Measurements from ENCODE around the gene TOR2A. TPM values are rescaled to one million over a fixed set of nuclear protein-coding genes. Genes with fewer than 3 reads are reported as not detected.
A peak's percentile ranks its signal among the peaks of the same experiment; 100 is the strongest.

Gene TOR2A
- total and polyA plus RNA-seq, 11 donors, result 1.7 to 9.2 (median 3.4) TPM

DNA sequence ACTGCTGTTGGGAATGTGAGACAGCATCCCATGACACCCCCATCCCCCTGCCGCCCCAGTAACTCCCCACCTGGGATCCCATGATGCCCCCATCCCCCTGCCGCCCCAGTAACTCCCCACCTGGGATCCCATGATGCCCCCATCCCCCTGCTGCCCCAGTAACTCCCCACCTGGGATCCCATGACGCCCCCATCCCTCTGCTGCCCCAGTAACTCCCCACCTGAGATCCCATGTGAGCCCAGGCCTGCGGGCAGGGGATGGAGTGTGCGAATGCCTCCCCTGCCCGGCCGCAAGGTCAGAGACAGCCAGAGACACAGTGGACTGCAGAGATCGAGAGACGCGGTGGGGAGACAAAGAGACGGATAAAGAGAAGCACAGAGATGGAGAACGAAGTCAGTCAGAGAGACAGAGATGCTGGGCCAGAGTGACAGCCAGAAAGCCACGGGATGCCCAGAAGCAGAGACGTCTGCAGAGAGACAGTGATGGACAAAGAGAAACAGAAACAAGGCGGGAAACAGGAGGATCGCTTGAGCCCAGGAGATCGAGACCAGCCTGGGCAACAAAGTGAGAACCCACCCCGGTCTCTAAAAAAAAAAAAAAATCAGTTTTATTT is 42.4 kb upstream of the TOR2A start:
- DNase-seq (no peak), ATAC-seq (no peak)
- peaks cover 0 to 75% (median 20%) of the 10 kb centered on the region in 12 donors for H3K4me1 ChIP-seq
- no peak for TF ChIP-seq POLR2A (IDR thresholded peaks at IDR 0.05)
- TF ChIP-seq, protein P1, sequence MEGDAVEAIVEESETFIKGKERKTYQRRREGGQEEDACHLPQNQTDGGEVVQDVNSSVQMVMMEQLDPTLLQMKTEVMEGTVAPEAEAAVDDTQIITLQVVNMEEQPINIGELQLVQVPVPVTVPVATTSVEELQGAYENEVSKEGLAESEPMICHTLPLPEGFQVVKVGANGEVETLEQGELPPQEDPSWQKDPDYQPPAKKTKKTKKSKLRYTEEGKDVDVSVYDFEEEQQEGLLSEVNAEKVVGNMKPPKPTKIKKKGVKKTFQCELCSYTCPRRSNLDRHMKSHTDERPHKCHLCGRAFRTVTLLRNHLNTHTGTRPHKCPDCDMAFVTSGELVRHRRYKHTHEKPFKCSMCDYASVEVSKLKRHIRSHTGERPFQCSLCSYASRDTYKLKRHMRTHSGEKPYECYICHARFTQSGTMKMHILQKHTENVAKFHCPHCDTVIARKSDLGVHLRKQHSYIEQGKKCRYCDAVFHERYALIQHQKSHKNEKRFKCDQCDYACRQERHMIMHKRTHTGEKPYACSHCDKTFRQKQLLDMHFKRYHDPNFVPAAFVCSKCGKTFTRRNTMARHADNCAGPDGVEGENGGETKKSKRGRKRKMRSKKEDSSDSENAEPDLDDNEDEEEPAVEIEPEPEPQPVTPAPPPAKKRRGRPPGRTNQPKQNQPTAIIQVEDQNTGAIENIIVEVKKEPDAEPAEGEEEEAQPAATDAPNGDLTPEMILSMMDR (IDR thresholded peaks at IDR 0.05), result no peak
- 66 to 79% (median 74%) methylated on average over 17 to 18 of the region's 18 CpGs for WGBS, 4 donors
- H3K4me3 ChIP-seq, result peak overlapping the region in 11 of 12 donors; percentile 6 to 63 (median 45)
- H3K36me3 ChIP-seq, result peaks cover 0 to 14% (median 0%) of the 10 kb centered on the region in 9 donors
- intact Hi-C loops (cut with DNase I), result no loop called here
- no peaks in the 10 kb centered on the region for H3K27me3 ChIP-seq
- H3K9me3 ChIP-seq, result no peaks in the 10 kb centered on the region
- H3K27ac ChIP-seq, result peak overlapping the region in 9 of 12 donors; percentile 43 to 94 (median 73)

DNA sequence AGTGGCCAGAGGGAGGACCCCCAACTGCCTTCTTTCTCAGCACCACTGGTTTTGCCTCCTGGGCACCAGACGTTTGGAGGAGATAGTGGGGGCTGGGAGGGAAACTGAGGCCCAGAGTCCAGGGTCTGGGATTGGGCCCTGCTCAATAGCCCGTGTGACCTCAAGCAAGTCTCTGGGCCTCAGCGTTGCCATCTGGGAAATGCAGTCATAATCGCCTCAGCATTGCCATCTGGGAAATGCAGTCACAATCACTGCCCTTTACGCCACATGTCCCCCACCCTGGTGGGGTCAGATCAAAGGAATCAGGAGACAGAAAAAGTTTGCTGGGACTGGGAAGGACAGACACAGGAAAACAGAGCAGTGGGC is 41.8 kb upstream of the TOR2A start:
- WGBS, 4 donors, result 59 to 70% (median 66%) methylated on average over 3 to 5 of the region's 5 CpGs
- intact Hi-C loops (cut with DNase I), result no loop called here
- no peaks in the 10 kb centered on the region for H3K9me3 ChIP-seq
- TF ChIP-seq, protein P1 (IDR thresholded peaks at IDR 0.05), result no peak
- no peak for TF ChIP-seq POLR2A (IDR thresholded peaks at IDR 0.05)
- DNase-seq, result no peak
- H3K27ac ChIP-seq, result peak overlapping the region in 9 of 12 donors; percentile 11 to 94 (median 43)
- H3K4me1 ChIP-seq, result peaks cover 0 to 72% (median 20%) of the 10 kb centered on the region in 12 donors
- peak overlapping the region in 10 of 12 donors; percentile 6 to 63 (median 47) for H3K4me3 ChIP-seq
- no peaks in the 10 kb centered on the region for H3K27me3 ChIP-seq
- H3K36me3 ChIP-seq, result peaks cover 0 to 14% (median 0%) of the 10 kb centered on the region in 9 donors
- ATAC-seq, result no peak

DNA sequence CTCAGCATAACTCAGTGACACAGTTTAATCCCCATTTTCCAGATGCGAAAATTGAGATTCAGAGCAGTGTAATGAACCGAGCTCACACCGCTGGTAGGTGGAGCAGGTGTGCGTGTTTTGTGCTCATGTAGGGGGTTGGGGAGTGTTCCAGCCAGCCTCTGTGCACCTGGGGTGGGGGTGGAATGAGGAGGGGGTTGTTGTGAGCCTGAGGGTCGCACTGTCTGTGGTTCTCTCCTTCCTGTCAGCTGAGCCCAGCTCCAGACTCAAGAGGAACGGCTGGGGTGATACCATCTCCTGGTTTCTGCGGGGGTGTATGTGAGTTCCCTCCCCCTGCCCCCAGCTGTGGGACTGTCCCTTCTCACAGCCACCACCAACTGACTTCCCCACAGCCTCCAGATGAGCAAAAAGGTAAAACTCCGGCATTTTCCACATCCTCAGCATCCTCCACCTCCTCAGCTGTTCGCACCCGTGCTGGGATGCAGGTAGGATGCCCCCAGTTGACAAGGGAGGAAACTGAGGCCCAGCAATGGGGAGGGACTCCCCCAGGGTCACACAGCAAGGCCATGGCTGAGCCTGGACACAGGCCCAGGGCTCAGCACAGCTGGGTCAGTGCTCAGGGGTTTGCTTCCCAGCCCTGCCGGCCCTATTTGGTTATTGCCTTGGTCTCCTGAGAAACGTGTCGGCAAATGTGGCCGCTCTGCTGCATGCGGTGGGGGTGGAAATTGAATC is 41.3 kb upstream of the TOR2A start:
- Histone ChIP-seq H3K4me3 (peak overlapping the region in 9 of 12 donors; percentile 35 to 63 (median 49)), H3K4me1 (peaks cover 0 to 71% (median 21%) of the 10 kb centered on the region in 12 donors)
- ATAC-seq, result peak in 1 of 4 donors; percentile 11

More for the DNA sequence above, 41.3 kb upstream of the TOR2A start:
- DNase-seq, result peak in 2 of 5 donors; percentile 49 to 65
- H3K9me3 ChIP-seq, result no peaks in the 10 kb centered on the region
- peak overlapping the region in 10 of 12 donors; percentile 11 to 94 (median 32) for H3K27ac ChIP-seq
- H3K36me3 ChIP-seq, result peaks cover 0 to 14% (median 0%) of the 10 kb centered on the region in 9 donors
- intact Hi-C loops (cut with DNase I), result no loop called here
- 56 to 62% (median 57%) methylated on average over 10 to 15 of the region's 15 CpGs for WGBS, 4 donors
- no peaks in the 10 kb centered on the region for H3K27me3 ChIP-seq
- TF ChIP-seq, protein P1 (IDR thresholded peaks at IDR 0.05), result no peak
- TF ChIP-seq POLR2A (IDR thresholded peaks at IDR 0.05), result no peak

All from heart left ventricle (tissue), 16 donors.